GM18517 (cell line): ENCODE measurements around the gene BRD1.
A peak's percentile ranks its signal among the peaks of the same experiment; 100 is the strongest.
"Not testable (repeated sequence)": the region's sequence is repeated elsewhere in the genome, so short reads cannot be mapped to it uniquely, and the experiment has no call there.

ENCODE experiments used
- ATAC-seq: cut with Tn5 transposase; IDR thresholded peaks from one replicate; pipeline ENCODE4 v1.9.1; 2021; ENCODE audit warnings: mild to moderate bottlenecking, moderate library complexity; ENCODE audit not compliant: unreplicated experiment

Gene BRD1

GRCh38 chr22:49853981-49854831, 26.5 kb upstream of the BRD1 start:
- peak; percentile 3 for ATAC-seq

- peak; percentile 82 for ATAC-seq
These were observed 25.5 kb upstream of the BRD1 start, which contains the start of gene ZBED4 for GRCh38 chr22:49852898-49853894. Gene ZBED4 (plus strand): TSS chr22:49853844. CDS start chr22:49883663, 29,819 bp downstream.

GRCh38 chr22:49852568-49852897, 24.9 kb upstream of the BRD1 start:
- ATAC-seq: not testable (repeated sequence)

GRCh38 chr22:49850959-49851802, 23.5 kb upstream of the BRD1 start:
- no peak for ATAC-seq

- ATAC-seq: no peak
These were observed 22.6 kb upstream of the BRD1 start for GRCh38 chr22:49850021-49850911.

- no peak for ATAC-seq
These were observed 21.7 kb upstream of the BRD1 start for GRCh38 chr22:49849161-49850020.

- ATAC-seq: no peak
These were observed 21.1 kb upstream of the BRD1 start for GRCh38 chr22:49848690-49849160.

GRCh38 chr22:49847751-49848689, 20.3 kb upstream of the BRD1 start:
- ATAC-seq: no peak

GRCh38 chr22:49845666-49846459, 18.2 kb upstream of the BRD1 start:
- ATAC-seq: no peak

GRCh38 chr22:49845241-49845640, 17.6 kb upstream of the BRD1 start:
- ATAC-seq: no peak

GRCh38 chr22:49838771-49839717, 11.4 kb upstream of the BRD1 start:
- no peak for ATAC-seq

- ATAC-seq: no peak
These were observed 5.8 kb upstream of the BRD1 start for GRCh38 chr22:49833340-49834007.

- no peak for ATAC-seq
These were observed 1.6 kb upstream of the BRD1 start for GRCh38 chr22:49829044-49829853.

- ATAC-seq: no peak
These were observed 909 bp upstream of the BRD1 start for GRCh38 chr22:49828599-49828965.
